Femur (tissue), 1 donor: Measurements from ENCODE around the gene GAK.

Source experiments
- DNase-seq: peaks from one replicate; pipeline ENCODE4 v3.0.0-alpha.2; 2017

Gene GAK

GRCh38 chr4:839675-840443 is 92.3 kb downstream of the GAK start:
- DNase-seq: no peak

- no peak for DNase-seq
Measured at GRCh38 chr4:837772-838171, 94.3 kb downstream of the GAK start.

- DNase-seq: no peak
Measured at GRCh38 chr4:836750-837301, 95.3 kb downstream of the GAK start.

GRCh38 chr4:836003-836511 is 96.1 kb downstream of the GAK start:
- DNase-seq: no peak

GRCh38 chr4:835148-836002 is 96.7 kb downstream of the GAK start:
- no peak for DNase-seq

- DNase-seq: no peak
Measured at GRCh38 chr4:834368-835147, 97.6 kb downstream of the GAK start.

- no peak for DNase-seq
Measured at GRCh38 chr4:833731-834367, 98.3 kb downstream of the GAK start.

GRCh38 chr4:833156-833555 is 99.0 kb downstream of the GAK start:
- DNase-seq: no peak

- DNase-seq: no peak
Measured at GRCh38 chr4:832536-832935, 99.6 kb downstream of the GAK start.

GRCh38 chr4:832108-832507 is 100.0 kb downstream of the GAK start:
- no peak for DNase-seq

- DNase-seq: no peak
Measured at GRCh38 chr4:831483-831805, 100.7 kb downstream of the GAK start.

GRCh38 chr4:830601-831482 is 101.3 kb downstream of the GAK start:
- peak; percentile 10 for DNase-seq

GRCh38 chr4:829761-830600 is 102.1 kb downstream of the GAK start:
- DNase-seq: peak; percentile 9

- DNase-seq: no peak
Measured at GRCh38 chr4:829291-829690, 102.8 kb downstream of the GAK start.

GRCh38 chr4:828641-829271 is 103.4 kb downstream of the GAK start:
- DNase-seq: peak; percentile 21

GRCh38 chr4:827209-828081 is 104.7 kb downstream of the GAK start:
- peak; percentile 16 for DNase-seq

GRCh38 chr4:826508-827208 is 105.5 kb downstream of the GAK start:
- no peak for DNase-seq

GRCh38 chr4:825971-826330 is 106.2 kb downstream of the GAK start, which contains the start of gene CPLX1:
Gene CPLX1 (minus strand): TSS chr4:826129. CDS start chr4:824522, 1,607 bp downstream.
- DNase-seq: no peak
